HG03558 (cell line): ENCODE measurements around the gene ABCB6.
A peak's percentile ranks its signal among the peaks of the same experiment; 100 is the strongest.

Experiments
- ATAC-seq: cut with Tn5 transposase; IDR thresholded peaks from one replicate; pipeline ENCODE4 v1.9.1; 2021; ENCODE audit warnings: moderate number of reproducible peaks; ENCODE audit not compliant: unreplicated experiment; ENCODE audit errors: extremely low read depth

Gene ABCB6

GRCh38 chr2:219246559-219246958 lies 27.8 kb upstream of the ABCB6 start:
- ATAC-seq, result no peak

GRCh38 chr2:219245899-219246230 lies 27.1 kb upstream of the ABCB6 start:
- no peak for ATAC-seq

GRCh38 chr2:219245148-219245898 lies 26.6 kb upstream of the ABCB6 start, which contains the start of the genes GLB1L and STK16:
GLB1L (minus strand) TSS chr2:219245444; CDS start chr2:219243573, 1,871 bp downstream.
STK16 (plus strand) TSS chr2:219245479; CDS start chr2:219246000, 521 bp downstream.
- ATAC-seq, result peak; percentile 41

- ATAC-seq, result no peak
Observed at GRCh38 chr2:219244789-219245147, 26.0 kb upstream of the ABCB6 start.

GRCh38 chr2:219243291-219243761 lies 24.6 kb upstream of the ABCB6 start:
- ATAC-seq, result no peak

GRCh38 chr2:219234331-219234730 lies 15.6 kb upstream of the ABCB6 start:
- no peak for ATAC-seq

- no peak for ATAC-seq
Observed at GRCh38 chr2:219230059-219230540, 11.3 kb upstream of the ABCB6 start.

GRCh38 chr2:219229305-219230058 lies 10.7 kb upstream of the ABCB6 start, which contains the start of the genes ANKZF1 and ATG9A:
ANKZF1 (plus strand) TSS chr2:219229806; CDS start chr2:219230258, 452 bp downstream.
ATG9A (minus strand) TSS chr2:219229636; CDS start chr2:219228024, 1,612 bp downstream.
- peak; percentile 85 for ATAC-seq

GRCh38 chr2:219228911-219229304 lies 10.2 kb upstream of the ABCB6 start:
- ATAC-seq, result no peak

- no peak for ATAC-seq
Observed at GRCh38 chr2:219228041-219228910, 9.5 kb upstream of the ABCB6 start.

- ATAC-seq, result no peak
Observed at GRCh38 chr2:219225350-219225749, 6.6 kb upstream of the ABCB6 start.

- ATAC-seq, result no peak
Observed at GRCh38 chr2:219223831-219224610, 5.3 kb upstream of the ABCB6 start.

GRCh38 chr2:219221957-219222518 lies 3.3 kb upstream of the ABCB6 start:
- no peak for ATAC-seq

- ATAC-seq, result no peak
Observed at GRCh38 chr2:219220652-219221402, 2.1 kb upstream of the ABCB6 start.

GRCh38 chr2:219219784-219220532 lies 1.2 kb upstream of the ABCB6 start:
- ATAC-seq, result no peak

- no peak for ATAC-seq
Observed at GRCh38 chr2:219218217-219218731, 484 bp downstream of the ABCB6 start.

- no peak for ATAC-seq
Observed at GRCh38 chr2:219216535-219216915, 2.2 kb downstream of the ABCB6 start.
